NCI-H748 treated with DMSO at 0.1 percent for 48 hours (cell line): Measurements from ENCODE around the gene VSTM2A.
"Not testable (repeated sequence)": the region's sequence is repeated elsewhere in the genome, so short reads cannot be mapped to it uniquely, and the experiment has no call there.

Source experiments
- DNase-seq: peaks from one replicate; lab custom pipeline; 2025; lab: John Stamatoyannopoulos, UW

VSTM2A gene

GRCh38 chr7:54541669-54542625 is at the start of gene VSTM2A:
TSS of gene VSTM2A (plus strand) at chr7:54542375. CDS start at chr7:54542731, 356 bp downstream.
- DNase-seq = peak; percentile 83

GRCh38 chr7:54504531-54504930 is 37.6 kb upstream of the VSTM2A start:
- DNase-seq = not testable (repeated sequence)

- no peak for DNase-seq
Observed at GRCh38 chr7:54529568-54529967, 12.6 kb upstream of the VSTM2A start.

GRCh38 chr7:54538122-54538521 is 4.1 kb upstream of the VSTM2A start:
- DNase-seq = no peak

- DNase-seq = peak; percentile 75
Observed at GRCh38 chr7:54543051-54543488, 895 bp downstream of the VSTM2A start.

- DNase-seq = no peak
Observed at GRCh38 chr7:54544149-54544526, 2.0 kb downstream of the VSTM2A start.

GRCh38 chr7:54544527-54545240 is 2.5 kb downstream of the VSTM2A start:
- DNase-seq = no peak

GRCh38 chr7:54545241-54545563 is 3.0 kb downstream of the VSTM2A start:
- DNase-seq = no peak

- DNase-seq = peak; percentile 68
Observed at GRCh38 chr7:54546081-54546985, 4.2 kb downstream of the VSTM2A start.

- DNase-seq = no peak
Observed at GRCh38 chr7:54546986-54547314, 4.8 kb downstream of the VSTM2A start.

GRCh38 chr7:54550471-54550870 is 8.3 kb downstream of the VSTM2A start:
- DNase-seq = no peak

GRCh38 chr7:54556121-54556520 is 13.9 kb downstream of the VSTM2A start:
- DNase-seq = no peak

- no peak for DNase-seq
Observed at GRCh38 chr7:54559401-54559800, 17.2 kb downstream of the VSTM2A start.

GRCh38 chr7:54560198-54560597 is 18.0 kb downstream of the VSTM2A start:
- DNase-seq = no peak

- no peak for DNase-seq
Observed at GRCh38 chr7:54560723-54561122, 18.5 kb downstream of the VSTM2A start.

GRCh38 chr7:54563329-54563916 is 21.2 kb downstream of the VSTM2A start:
- no peak for DNase-seq

GRCh38 chr7:54565432-54565831 is 23.3 kb downstream of the VSTM2A start:
- no peak for DNase-seq

GRCh38 chr7:54581511-54581910 is 39.3 kb downstream of the VSTM2A start:
- no peak for DNase-seq

- no peak for DNase-seq
Observed at GRCh38 chr7:54591404-54592386, 49.5 kb downstream of the VSTM2A start.

GRCh38 chr7:54596747-54597146 is 54.6 kb downstream of the VSTM2A start:
- no peak for DNase-seq

GRCh38 chr7:54615537-54615936 is 73.4 kb downstream of the VSTM2A start:
- DNase-seq = no peak
